Right lobe of liver (tissue), 4 donors: ENCODE measurements around the gene TBC1D2B.

Experiments
- POLR2A ChIP-seq: fragments of 450-650 bp; IDR thresholded peaks from one replicate; pipeline ENCODE4 v1.6.1; 2017; ENCODE audit warnings: antibody characterized with exemption, mild to moderate bottlenecking
- TF ChIP-seq, protein P1 (sequence below), 4 donors: fragments of 200-600 bp in 3 of 4; fragments of 450-650 bp in 1 of 4; IDR thresholded peaks; one replicate each; pipeline versions ENCODE4 v1.5.1 to v1.8.0; 2016 to 2022; ENCODE audit warnings: antibody characterized with exemption in 4 of 4, mild to moderate bottlenecking in 2 of 4
- donor health status: DM: no; HTN: no; CAD: no.
- donor health status: DM: no; HTN: no; CAD: no.
- donor health status: DM: no; HTN: yes; CAD: no.

DNA sequence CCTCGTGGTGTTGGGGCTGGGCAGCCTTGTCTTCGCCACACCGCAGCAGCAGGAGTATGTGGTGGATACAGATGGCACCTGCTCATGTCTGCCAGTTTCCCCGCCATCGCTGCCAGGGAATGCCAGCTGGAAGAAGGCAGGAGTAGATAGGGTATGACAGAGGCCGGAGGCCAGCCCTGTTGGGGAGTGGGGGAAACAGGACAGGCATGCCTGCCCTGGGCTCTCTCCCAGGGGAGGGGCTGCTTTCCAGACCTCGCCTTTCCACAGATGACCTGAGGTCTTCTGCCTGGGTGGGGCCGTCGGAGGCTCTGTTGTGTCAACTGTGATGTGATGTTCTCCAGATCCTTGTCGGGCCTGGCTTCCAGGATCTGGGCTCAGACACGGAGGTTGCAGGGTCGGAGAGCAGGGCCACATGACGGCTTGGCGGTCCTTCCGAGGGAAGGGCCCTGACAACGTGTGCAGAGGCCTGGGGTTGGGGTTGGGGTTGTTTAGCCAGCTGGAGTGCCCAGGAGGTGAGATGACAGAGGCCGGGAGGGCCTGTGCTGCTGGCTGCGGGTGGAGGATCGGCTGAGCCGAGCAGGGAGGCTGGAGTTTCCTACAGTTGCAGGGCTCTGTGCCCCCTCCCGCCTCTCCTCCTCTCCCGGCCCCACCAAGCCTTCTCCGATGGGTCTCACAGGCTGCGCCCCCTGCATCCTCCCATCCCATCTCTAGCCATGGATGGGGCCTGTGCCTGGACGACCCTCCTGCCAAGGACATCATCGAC is 102.0 kb downstream of the TBC1D2B start:
- TF ChIP-seq, protein P1, sequence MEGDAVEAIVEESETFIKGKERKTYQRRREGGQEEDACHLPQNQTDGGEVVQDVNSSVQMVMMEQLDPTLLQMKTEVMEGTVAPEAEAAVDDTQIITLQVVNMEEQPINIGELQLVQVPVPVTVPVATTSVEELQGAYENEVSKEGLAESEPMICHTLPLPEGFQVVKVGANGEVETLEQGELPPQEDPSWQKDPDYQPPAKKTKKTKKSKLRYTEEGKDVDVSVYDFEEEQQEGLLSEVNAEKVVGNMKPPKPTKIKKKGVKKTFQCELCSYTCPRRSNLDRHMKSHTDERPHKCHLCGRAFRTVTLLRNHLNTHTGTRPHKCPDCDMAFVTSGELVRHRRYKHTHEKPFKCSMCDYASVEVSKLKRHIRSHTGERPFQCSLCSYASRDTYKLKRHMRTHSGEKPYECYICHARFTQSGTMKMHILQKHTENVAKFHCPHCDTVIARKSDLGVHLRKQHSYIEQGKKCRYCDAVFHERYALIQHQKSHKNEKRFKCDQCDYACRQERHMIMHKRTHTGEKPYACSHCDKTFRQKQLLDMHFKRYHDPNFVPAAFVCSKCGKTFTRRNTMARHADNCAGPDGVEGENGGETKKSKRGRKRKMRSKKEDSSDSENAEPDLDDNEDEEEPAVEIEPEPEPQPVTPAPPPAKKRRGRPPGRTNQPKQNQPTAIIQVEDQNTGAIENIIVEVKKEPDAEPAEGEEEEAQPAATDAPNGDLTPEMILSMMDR (IDR thresholded peaks at IDR 0.05), result no peak
- TF ChIP-seq POLR2A, result no peak
